GM18909 (cell line): ENCODE results near the gene ZNF202.

Experiments used
- ATAC-seq: cut with Tn5 transposase; IDR thresholded peaks from one replicate; pipeline ENCODE4 v1.9.1; 2021; ENCODE audit warnings: mild to moderate bottlenecking; ENCODE audit not compliant: unreplicated experiment, poor library complexity

The ZNF202 gene

DNA sequence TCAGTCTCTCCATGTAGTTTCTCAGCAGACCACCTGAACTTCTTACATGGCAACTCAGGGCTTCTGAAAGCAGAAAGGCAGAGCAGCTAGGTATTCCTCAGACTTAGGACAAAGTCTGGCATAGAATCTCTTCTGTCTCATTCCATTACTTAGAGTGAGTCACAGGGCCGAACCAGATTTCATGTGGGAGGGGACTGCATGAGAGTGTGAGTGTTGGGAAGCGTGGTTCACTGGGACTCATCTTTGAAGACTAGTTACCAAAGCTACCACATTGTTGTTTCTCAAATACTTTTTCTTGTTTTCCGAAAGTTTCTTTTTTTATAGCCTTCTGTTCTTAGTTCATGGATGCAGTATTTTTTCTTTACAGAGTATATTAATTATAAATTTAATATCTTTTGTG is 51.0 kb downstream of the ZNF202 start:
- no peak for ATAC-seq

DNA sequence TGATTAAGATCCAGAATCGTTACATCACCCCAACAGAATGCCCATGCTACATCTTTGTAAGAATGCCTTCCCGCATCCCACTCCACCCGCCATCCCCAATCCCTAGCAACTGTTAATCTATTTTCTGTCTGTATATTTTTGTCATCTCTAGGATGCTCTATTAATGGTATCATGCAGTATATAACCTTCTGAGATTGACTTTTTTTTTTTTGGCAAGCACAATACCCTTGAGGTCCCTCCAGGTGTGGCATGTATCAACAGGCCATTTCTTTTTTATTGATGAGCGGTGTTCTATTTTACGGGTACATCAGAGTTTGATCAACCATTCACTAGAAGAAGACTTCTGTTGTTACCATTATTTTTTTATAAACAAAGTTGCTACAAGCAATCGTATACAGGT is 56.9 kb downstream of the ZNF202 start:
- ATAC-seq: no peak

DNA sequence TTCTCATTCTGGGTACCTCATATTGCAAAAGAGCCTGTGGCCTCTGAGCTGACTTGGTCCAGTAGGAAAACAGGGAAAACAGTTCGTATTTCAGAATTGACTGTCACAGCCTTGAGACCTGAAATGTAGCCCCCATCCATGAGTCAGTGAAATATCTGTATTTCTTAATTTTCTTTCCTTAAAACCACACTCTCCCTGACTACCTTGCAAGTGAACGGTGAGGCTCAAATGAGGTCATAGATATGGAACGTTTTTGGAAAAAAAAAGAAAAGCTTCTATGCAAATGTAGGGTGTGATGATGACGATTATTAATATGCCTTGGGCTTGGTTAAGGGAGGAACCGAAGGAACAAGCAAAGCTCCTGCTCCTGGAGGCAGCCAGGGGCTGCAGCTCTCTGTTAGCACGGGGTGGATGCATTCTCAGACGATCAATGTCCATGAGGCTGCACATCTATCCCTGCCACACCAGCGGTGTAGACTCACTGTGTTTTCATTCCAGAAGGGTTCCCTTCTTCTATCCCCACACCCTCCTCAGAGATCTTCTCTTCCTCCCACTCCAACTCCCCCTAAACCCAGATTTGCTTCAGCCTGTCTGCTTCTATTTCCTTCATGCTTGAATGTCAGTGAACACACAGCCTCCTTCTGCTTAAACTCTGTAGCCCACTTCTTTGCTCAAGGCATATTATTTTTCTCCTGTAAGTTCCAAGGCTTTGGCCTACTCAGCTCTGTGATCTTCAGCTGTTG is 57.9 kb downstream of the ZNF202 start:
- no peak for ATAC-seq

DNA sequence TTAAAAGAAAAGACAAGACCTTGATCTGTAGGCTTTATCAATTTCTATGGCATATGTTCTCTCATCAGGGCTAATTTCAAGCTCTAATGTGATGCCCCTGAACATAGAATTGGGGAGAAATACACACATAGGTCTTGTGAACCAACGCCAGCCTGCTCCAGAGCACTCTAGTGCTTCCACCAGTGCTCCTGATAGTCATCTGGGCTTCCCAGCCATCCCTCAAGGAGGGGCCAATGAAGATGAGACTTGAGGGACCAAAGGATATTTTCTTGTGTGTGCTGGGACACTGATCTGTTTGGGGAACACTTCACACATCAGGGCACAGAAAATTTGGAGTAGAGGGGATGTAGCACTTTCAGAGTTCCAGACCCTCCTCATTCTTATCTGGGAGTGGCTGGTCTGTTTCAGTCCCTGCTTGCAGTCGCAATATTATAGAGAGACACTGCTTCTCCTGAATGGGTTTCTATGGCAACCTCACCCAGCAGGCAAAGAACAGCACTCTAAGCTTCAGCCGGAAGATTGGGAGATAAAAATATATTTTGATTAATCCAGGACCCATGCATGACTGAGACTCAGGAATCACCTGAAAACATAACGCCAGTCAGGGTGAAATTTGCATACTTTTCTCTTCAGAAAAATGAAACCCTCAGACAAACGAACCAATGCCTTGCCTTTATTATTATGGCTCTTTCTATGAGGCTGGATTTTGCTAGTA is 58.6 kb downstream of the ZNF202 start:
- ATAC-seq: no peak

DNA sequence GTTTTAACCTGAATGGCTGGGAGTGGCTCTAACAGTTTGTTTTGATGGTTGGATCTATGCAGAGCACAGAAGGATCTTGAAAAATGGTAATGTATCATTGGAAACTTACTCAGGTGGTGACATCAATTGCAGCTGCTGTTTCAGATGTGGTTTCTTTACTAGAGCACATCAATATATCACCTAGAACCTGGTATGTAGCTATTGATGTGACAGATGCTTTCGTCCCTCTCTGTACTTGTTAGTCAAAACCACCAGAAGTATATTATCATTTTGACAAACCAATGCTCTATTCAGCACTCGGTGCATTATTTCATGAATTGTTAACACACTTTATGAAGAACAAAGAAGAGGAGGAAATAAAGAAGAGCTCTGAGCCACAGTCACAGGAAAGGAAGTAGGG is 60.4 kb downstream of the ZNF202 start:
- ATAC-seq: no peak

DNA sequence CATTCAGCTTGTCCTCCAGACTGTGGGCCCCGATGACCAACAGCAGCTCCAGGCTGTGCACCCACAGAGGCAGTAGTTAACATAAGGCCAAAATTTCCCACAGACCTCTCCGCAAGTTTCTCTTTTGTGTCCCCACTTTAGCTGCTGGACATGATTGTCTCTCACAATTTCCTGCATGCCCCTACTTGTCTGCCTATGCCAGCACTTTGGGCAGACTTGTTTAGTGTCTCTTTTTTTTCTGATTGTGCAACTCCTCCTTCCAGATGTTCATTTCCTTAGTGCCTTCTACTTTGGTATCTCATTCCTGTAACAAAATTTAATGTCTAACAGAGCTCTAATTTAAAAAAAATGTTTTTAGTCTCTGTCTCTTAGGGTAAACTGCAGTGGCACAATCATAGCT is 63.2 kb downstream of the ZNF202 start:
- ATAC-seq: no peak

DNA sequence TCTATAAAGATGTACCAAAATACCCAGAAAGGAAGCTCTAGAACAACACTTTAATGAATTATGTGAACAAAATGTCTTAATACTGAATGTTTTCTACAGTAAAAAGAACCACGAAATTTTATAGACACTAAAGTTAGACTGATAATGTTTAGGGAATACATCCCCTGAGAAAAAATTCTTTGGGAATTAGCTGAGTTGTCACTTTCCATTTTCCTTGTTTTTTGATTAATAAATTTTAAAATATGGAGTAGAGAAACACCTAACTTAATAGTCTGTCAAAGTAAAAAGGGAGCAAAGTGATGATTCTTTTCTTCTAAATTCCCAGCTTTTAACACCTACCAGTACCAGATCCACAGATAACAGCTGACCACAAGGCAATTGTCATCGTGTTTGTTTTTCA is 64.0 kb downstream of the ZNF202 start:
- no peak for ATAC-seq

GRCh38 chr11:123674297-123674696 is 67.2 kb downstream of the ZNF202 start:
- no peak for ATAC-seq
